Suprapubic skin (tissue), 4 donors: ENCODE measurements around the gene GALNT6. TPM values are rescaled to one million over a fixed set of nuclear protein-coding genes. Genes with fewer than 3 reads are reported as not detected.
A peak's percentile ranks its signal among the peaks of the same experiment; 100 is the strongest.

Experiments used
- DNase-seq, 2 donors: peaks; one replicate each; pipeline ENCODE4 v3.0.0-alpha.2; 2019; ENCODE audit warnings: low spot score in 2 of 2
- H3K27ac ChIP-seq: fragments of 200-600 bp; sonication (generic); one replicate; pipeline ENCODE4 v1.5.1; 2019
- H3K27me3 ChIP-seq: fragments of 200-600 bp; sonication (generic); one replicate; pipeline ENCODE4 v1.5.1; 2019
- H3K36me3 ChIP-seq: fragments of 200-600 bp; sonication (generic); one replicate; pipeline ENCODE4 v1.5.1; 2019
- H3K4me1 ChIP-seq: fragments of 200-600 bp; sonication (generic); one replicate; pipeline ENCODE4 v1.5.1; 2019
- H3K4me3 ChIP-seq: fragments of 200-600 bp; sonication (generic); one replicate; pipeline ENCODE4 v1.5.1; 2019; ENCODE audit warnings: mild to moderate bottlenecking
- H3K9me3 ChIP-seq: fragments of 200-600 bp; sonication (generic); one replicate; pipeline ENCODE4 v1.5.1; 2019
- CTCF ChIP-seq, 2 donors: fragments of 200-600 bp in 1 of 2; fragments of 450-650 bp in 1 of 2; sonication (generic) in 1 of 2; IDR thresholded peaks; one replicate each; pipeline ENCODE4 v1.5.1; 2016 to 2019; ENCODE audit warnings: antibody characterized with exemption in 2 of 2, mild to moderate bottlenecking in 1 of 2, moderate library complexity in 1 of 2
- EP300 ChIP-seq: sonication (generic); formaldehyde crosslinking; IDR thresholded peaks from one replicate; pipeline ENCODE4 v1.6.1; 2017; ENCODE audit warnings: antibody characterized with exemption
- POLR2A ChIP-seq, 2 donors: fragments of 450-650 bp; IDR thresholded peaks; one replicate each; pipeline ENCODE4 v1.6.1; 2017; ENCODE audit warnings: antibody characterized with exemption in 2 of 2, mild to moderate bottlenecking in 2 of 2, moderate library complexity in 2 of 2
- POLR2AphosphoS5 ChIP-seq, 3 donors: sonication (generic); formaldehyde crosslinking; IDR thresholded peaks; one replicate each; pipeline ENCODE4 v1.6.1; 2017; ENCODE audit warnings: antibody characterized with exemption in 3 of 3
- WGBS: methylation state at CpG from one replicate; pipeline ENCODE4 v1.1.5; 2018; 5-methylcytosine and 5-hydroxymethylcytosine counted together
- total RNA-seq, 4 donors: library from RNA; depleted of rRNA; stranded (reverse); fragments of >200 nt; gene quantifications; one replicate each; pipeline ENCODE4 v1.1.0, GENCODE V29; 2016

GALNT6 gene
- total RNA-seq, 4 donors from 2014 or later = 2.0 to 33.8 (median 8.8) TPM

- peak overlapping the region; percentile 34 for H3K27ac ChIP-seq
- H3K4me1 ChIP-seq = peaks cover 6% of the 10 kb centered on the region
- no peak for TF ChIP-seq POLR2A (IDR thresholded peaks at IDR 0.05)
- no peak for TF ChIP-seq POLR2AphosphoS5 (IDR thresholded peaks at IDR 0.05)
- no peak for TF ChIP-seq EP300
- no peak for TF ChIP-seq CTCF (IDR thresholded peaks at IDR 0.05)
- H3K27me3 ChIP-seq = no peaks in the 10 kb centered on the region
- no peak for DNase-seq
- H3K9me3 ChIP-seq = no peaks in the 10 kb centered on the region
- 76% methylated on average over 6 of the region's 6 CpGs for WGBS
- H3K4me3 ChIP-seq = no peak overlapping the region
- H3K36me3 ChIP-seq = no peaks in the 10 kb centered on the region
Measured at GRCh38 chr12:51307655-51308593, 83.3 kb downstream of the GALNT6 start.

GRCh38 chr12:51306507-51306906 is 84.7 kb downstream of the GALNT6 start:
- TF ChIP-seq POLR2AphosphoS5 (IDR thresholded peaks at IDR 0.05) (no peak), EP300 (no peak), POLR2A (IDR thresholded peaks at IDR 0.05) (no peak), CTCF (IDR thresholded peaks at IDR 0.05) (no peak)
- Histone ChIP-seq H3K4me1 (peaks cover 6% of the 10 kb centered on the region), H3K27ac (no peak overlapping the region), H3K9me3 (no peaks in the 10 kb centered on the region), H3K36me3 (no peaks in the 10 kb centered on the region), H3K4me3 (no peak overlapping the region), H3K27me3 (no peaks in the 10 kb centered on the region)
- WGBS = 93% methylated on average over 5 of the region's 5 CpGs
- DNase-seq = no peak

Other genes with a start within 250 kb of the GALNT6 start
- 10 to 100 TPM; 15.0 to 24.2 (median 18.8) TPM for gene TFCP2, start 218.3 kb downstream of the GALNT6 start, total RNA-seq
- 10 to 100 TPM in 2 of 4 donors, 1 to 10 TPM in 2; 9.4 to 36.5 (median 13.6) TPM for gene POU6F1, start 173.3 kb downstream of the GALNT6 start, total RNA-seq
- gene DAZAP2, start 152.6 kb downstream of the GALNT6 start, total RNA-seq = 100 to 1,000 TPM; 232 to 396 (median 260) TPM
- gene SMAGP, start 121.0 kb downstream of the GALNT6 start, total RNA-seq = 10 to 100 TPM; 31.6 to 68.7 (median 46.8) TPM
- 1 to 10 TPM in 2 of 4 donors, under 1 TPM in 2; 0.68 to 1.9 (median 1.3) TPM for gene BIN2, start 67.2 kb downstream of the GALNT6 start, total RNA-seq
- not detected for gene CELA1, start 44.7 kb downstream of the GALNT6 start, total RNA-seq
- 1 to 10 TPM in 2 of 4 donors, not detected in 2; 1.1 to 2.2 TPM for gene SLC4A8, start 33.4 kb upstream of the GALNT6 start, total RNA-seq
- gene SCN8A, start 199.8 kb upstream of the GALNT6 start, total RNA-seq = under 1 TPM; 0.08 to 0.62 (median 0.58) TPM